CMK (cell line): ENCODE data around the gene ARRB1.
"Not testable (repeated sequence)": the region's sequence is repeated elsewhere in the genome, so short reads cannot be mapped to it uniquely, and the experiment has no call there.

Experiments used
- DNase-seq: peaks from one replicate; pipeline ENCODE4 v3.0.0-alpha.2; 2010; ENCODE audit warnings: low read depth

Gene ARRB1

DNA sequence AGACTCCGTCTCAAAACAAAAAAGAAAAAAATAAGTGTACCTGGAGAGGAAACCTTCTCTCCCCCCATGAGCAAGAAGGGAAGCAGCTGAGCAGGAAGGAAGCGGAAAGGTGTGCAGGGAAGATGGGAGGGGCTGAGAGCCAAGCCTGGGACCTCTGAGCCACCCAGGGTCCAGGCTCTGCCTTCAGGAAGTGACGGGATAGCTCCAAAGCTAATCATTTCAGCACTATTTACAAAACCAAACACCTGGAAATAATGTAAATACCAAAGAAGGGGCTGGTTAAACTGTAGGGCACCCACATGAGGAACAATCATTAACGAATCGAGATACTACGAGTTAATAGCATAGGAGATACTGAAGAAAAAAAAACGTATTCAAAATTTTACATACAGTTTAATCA is 27.9 kb downstream of the ARRB1 start:
- DNase-seq, result no peak

DNA sequence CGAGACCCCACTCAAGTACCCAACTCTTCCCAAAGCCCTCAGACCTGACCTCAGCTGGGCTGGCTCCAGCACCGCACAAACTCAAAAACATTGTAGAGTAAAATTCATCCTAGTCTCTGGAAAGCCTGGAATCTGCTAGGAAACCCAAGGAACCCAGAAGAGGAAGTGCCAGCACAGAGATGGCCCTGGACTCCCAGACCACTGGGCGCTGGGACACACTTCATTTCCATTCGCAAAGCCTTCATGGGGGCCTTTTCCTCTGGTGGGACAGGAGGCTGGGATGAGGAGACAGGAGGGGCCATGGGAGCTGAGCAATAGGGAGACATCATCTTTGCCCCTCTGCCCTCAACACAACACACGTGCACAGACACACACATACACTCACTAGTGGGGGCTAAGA is 30.8 kb downstream of the ARRB1 start:
- no peak for DNase-seq

DNA sequence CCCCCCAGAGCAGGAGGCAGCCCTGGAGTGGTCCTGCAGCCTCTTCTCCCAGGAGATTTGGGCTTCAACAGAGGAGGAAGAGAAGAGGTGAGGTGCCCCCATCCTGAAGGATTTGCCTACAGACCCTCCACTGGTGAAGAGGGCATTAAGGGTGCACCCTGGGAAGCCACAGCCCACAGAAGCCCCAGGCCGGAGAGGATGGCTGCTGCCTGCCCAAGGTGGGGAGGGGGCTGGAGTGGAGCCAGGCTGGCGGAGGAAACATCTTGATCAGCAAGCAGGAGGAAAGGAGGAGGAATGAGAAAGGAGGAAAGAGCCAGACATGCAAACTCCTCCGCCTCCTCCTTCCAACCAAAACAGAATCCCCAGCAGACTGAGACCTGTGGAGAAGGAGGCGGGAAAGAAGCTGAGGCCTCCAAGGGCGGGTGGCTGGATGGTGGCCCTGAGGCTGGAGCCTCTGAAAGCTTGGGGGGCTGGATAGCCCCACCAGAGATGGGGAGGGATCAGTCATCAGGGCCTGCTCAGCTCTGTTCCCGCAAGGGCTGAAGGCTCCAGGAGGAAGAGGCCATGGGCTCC is 31.3 kb downstream of the ARRB1 start:
- no peak for DNase-seq

DNA sequence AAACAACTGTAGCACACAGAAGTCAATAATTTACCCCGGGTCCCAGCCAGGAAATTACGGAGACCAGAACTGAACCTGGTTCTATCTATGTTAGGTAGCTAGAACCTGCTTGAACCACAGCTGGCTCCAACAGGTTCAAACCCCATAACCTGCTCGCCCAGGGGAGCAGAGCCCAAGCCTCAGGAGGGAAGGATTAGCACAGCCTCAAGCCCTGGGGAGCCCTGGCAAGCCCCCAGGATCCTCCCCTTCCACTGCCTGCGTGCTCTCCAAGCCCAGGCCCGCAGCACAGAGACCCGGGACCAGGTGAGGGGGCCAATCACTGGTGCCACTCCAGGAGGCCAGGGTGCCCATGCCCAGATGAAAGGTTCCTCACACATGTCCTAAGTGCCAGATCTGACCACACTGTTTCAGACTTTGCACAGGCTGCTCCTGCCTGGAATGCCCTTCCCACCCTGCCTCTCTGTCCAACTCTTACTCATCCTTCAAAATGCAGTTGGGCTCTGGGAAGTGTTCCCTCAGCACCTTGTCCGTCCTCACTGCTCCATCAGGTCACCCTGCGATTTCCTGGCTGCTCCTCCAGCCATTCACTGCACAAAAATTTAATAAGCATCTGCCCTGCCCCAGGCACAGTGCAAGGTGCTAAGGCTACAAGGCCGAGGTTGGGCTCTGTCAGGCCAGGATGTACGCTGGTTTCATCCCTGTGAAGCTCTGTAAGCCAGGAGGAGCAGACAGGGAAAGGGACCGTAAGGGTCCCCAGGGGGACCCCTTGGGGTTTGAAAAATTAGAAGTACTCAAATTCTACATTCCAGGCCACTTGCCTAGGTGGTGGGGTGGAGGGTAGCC is 32.2 kb downstream of the ARRB1 start:
- no peak for DNase-seq

DNA sequence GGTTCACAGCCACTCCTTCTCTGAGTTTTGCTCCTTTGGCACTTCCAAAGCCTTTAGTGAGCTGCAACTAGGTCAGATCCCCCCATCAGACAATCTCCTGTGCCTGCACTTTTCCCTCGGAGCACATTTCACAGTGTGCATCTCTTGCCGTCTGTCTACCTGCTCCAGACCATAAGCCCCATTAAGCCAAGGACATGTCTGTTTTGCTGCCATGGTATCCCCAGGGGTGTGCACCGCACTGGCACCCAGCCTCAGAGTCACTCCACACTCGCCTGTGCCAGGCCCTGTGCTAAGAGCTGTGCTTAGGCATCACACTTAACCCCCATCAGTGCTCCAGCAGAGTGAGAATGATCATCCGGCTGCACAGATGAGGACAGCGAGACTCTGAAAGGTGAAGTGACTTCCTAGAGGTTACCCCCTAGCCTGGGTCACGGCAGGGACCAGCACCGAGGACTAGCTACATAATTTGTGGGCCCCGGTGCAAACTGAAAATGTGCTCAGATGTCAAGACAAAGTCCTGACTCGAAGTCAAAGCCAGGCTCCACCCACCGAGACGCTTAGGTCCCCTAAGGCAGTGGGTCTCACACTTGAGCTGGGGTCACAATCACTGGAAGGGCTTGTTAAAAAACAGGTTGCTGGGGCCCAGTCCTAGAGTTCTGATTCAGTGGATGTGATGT is 33.9 kb downstream of the ARRB1 start:
- DNase-seq, result no peak

DNA sequence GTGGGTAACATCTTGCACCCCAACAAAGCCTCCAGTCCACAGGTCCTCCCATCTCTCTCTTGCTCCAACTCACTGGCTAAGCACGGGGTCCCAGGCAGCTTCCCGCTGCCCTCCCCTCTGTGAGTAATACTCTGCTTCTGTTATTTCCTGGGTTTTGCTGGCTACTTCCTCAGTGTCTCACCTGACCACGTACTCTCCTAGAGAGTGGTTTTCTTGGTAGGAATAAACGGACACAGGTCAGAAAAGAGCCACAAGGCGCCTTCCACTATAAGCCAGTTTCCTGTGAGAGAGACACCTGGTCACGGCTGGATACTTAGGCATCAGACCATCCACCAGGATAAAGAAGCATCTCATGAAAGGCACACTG is 36.0 kb downstream of the ARRB1 start:
- no peak for DNase-seq

DNA sequence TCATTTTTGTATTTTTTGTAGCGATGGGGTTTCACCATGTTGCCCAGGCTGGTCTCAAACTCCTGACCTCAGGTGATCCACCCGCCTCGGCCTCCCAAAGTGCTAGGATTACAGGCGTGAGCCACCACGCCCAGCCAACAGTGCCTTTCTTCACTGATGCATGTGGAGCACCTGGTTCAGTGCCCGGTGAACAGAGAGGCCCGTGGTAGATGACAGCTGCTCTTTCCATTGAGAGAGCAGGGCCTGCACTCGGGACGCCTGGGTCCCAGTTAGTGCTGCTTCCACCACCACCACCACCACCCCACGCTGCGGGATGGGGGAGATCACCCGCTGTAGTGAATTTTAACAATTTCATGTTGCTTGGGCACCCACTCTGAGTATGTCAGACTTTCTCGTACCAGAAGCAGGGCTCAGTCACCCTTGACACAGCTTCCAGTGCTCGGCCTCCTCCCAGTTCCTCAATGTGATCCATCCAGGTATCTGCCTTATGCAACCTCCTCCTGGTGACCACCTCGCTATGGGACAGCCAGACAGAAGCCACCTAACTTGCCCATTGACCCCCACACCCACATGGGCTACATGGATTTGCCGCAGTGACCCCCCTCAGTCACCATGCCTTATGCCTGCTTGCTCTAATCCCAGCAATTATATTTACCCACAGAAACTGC is 36.6 kb downstream of the ARRB1 start:
- DNase-seq, result no peak

DNA sequence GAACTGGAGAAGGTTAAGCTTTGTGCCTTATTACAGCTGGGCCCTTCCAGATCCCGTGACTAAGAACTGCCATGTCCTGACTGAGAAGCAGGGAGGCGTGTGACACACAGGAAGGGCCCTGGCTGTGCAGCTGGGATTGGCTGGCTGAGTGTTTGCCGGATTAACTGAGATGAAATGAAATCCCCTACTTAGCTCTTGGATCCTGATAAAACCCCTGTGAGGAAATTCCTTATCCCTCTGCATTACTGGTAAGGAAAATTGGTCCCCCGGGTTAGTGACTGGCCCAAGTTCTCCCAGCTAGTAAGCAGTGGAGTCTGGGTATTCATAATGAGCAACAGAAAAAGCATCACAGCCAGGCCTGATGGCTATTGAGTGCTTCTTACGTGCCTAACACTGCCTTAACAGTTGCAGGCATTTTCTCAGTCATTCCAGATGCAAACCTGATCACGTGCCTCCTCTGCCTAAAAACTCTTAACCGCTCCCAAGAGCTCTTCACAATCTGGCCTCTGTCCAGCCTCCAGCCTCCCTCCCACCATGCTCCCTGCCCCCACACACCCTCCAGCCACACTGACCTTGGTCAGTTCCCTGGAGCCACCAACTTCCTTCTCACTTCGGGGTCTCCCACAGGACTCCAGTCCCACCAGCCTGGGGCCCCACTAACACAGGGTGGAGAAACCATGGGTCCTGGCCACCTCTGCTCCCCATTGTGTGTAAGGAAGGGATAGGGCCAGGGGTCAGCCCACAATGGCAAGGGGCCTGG is 37.8 kb downstream of the ARRB1 start:
- no peak for DNase-seq

DNA sequence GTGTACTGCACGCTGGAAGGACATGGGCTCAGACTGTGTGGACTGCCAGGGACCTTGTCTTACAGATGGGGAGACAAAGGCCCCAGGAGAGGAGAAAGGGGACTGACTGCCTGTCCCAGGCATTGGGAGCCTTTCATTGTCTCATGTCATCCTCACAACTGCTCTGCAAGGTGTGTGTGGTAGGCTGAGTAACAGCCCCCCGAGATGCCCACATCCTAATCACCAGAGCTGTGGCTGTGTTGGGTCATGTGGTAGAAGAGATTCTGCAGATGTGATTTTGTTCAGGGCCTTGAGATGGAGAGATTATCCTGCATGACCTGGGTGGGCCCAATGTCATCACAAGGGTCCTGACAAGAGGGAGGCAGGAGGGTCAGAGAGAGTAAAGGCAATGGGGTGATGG is 39.1 kb downstream of the ARRB1 start:
- no peak for DNase-seq

DNA sequence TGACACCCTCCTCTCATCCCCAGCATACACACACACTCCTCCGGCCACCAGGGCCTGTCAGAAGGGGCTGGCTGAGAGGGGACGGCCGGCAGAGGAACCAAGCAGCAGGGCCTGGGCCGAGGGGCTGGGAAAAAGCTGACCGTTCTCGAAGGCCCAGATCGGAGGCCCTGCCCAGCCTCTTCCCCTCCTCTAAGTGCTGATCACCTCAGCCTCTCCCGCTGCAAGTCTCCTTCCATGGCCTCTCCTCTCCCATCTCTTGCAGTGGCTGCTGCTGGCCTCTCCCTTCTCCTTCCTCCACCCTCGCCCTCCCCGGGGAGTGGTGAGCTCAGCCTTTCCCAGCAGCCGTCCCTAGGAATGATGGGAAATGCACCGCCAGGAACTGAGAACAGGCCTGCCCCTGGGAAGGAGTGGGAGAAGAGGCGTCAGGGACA is 39.6 kb downstream of the ARRB1 start:
- DNase-seq, result no peak

DNA sequence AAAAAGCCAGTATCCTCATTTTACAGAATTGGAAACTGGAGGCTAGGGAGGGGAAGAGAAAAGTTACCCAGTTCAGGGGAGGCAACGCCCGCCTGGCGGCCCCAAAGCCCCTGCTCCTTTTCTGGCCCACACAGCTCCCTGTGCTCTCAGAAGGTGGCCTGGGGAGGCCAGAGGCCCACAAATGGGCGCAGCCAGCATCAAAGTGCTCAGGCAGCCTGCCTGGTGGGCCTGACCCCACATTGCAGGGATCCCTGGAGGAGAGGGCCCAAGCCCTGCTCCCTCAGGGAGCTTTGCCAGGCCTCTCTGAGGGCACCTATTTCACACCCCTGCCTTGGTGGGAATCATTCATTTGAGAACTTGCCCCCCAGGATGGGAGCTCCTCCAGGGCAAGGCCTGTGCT is 42.5 kb downstream of the ARRB1 start:
- DNase-seq, result no peak

DNA sequence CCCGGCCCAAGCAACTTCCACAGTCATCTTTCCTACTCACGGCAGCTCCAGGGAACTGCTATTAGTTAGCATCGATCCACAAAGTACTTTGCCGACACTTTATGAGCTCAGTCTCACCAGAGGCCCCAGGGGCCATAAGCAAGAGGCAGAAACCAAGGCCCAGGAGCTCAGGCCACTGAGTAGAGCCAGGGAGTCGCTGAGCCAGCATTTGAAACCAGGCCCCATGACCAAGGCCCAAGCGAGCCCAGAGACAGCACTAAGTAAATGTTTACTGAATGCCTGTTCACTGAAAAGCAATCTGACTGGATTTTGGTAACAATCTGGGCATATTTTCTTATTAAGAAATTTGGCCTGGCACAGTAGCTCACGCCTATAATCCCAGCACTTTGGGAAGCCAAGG is 43.3 kb downstream of the ARRB1 start:
- no peak for DNase-seq

DNA sequence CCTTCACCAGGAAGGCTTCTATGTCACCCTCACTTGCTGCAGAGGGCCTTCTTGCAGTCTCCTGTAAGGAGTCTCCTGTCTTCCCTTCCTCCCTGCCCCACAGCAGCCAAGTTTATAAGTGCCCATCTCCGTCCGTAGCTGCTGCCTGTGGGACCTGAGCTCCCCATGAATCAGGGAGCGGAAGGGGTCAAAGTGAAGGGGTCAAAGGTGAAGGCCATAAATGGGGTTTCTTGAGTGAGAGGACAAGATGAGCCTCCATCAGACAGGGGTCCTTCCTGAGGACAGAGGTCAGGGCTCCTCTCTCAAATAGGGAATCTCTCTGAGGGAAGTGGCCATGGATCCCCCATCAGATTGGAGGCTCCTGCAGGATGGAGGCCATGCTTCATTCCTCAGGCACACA is 44.4 kb downstream of the ARRB1 start:
- DNase-seq, result no peak

DNA sequence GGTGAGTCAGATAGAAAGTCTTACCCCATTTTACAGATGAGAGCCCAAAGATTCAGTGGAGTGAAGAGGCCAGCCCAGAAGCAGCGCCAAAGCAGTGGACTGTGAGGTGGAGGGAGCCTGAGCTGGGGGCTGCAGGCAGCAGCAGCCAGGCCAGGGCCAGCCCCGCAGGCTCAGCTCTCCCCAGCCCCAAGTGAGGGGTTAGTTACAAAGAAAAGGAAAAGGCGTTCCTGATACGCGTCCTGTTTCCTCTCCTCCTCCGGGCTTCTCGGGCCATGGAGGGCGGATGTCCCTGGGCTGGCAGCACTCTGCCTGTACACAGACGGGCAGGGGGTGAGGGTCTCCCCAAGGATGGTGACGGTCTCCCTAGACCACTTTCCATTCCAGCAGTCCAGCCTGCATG is 44.9 kb downstream of the ARRB1 start:
- DNase-seq, result no peak

DNA sequence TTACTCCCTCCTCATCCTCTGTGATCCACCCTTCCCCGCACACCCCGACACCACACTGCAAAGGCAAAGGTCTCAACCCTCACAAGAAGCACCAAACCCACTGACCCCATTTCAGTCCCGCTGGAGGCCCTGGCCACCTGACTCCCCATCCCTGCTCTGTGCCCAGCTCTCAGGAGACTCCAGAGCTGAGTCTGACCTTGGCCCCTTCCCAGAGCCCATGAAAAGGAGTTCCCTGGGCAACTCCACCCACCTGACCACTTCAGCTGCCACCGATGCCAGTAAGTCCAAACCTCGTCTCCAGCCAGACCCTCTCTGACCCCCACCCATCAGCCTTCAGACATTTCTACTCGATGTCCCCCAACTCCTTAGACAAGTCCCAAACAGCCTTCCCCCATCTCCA is 45.5 kb downstream of the ARRB1 start:
- DNase-seq, result no peak

DNA sequence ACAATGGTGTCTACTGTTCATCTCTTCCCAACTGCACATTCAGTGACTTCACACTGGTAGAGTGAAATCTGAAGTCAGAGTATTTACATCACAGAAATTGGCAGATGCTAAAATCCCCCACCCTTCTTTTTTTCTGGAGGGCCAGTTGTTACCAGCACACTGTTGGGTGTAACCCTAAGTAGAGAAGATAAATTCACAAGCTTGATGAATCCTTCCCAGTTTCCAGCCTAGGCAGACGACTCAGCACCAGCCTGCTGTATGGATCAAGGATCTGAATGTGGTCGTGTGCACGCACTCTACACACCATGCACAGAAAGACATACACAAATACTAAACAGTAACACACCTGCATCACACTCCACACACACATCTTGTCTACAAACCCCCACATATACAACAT is 46.0 kb downstream of the ARRB1 start:
- no peak for DNase-seq

DNA sequence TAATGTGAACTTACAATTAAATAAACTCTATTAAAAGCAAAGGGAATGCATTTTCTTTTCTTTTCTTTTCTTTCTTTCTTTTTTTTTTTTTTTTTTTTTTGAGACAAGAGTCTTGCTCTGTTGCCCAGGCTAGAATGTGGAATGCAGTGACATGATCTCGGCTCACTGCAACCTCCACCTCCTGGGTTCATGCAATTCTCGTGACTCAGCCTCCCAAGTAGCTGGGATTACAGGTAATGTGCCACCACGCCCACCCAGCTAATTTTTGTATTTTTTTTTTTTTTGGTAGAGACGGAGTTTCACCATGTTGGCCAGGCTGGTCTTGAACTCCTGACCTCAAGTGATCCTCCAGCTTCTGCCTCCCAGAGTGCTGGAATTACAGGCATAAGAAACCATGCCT is 46.5 kb downstream of the ARRB1 start:
- not testable (repeated sequence) for DNase-seq

DNA sequence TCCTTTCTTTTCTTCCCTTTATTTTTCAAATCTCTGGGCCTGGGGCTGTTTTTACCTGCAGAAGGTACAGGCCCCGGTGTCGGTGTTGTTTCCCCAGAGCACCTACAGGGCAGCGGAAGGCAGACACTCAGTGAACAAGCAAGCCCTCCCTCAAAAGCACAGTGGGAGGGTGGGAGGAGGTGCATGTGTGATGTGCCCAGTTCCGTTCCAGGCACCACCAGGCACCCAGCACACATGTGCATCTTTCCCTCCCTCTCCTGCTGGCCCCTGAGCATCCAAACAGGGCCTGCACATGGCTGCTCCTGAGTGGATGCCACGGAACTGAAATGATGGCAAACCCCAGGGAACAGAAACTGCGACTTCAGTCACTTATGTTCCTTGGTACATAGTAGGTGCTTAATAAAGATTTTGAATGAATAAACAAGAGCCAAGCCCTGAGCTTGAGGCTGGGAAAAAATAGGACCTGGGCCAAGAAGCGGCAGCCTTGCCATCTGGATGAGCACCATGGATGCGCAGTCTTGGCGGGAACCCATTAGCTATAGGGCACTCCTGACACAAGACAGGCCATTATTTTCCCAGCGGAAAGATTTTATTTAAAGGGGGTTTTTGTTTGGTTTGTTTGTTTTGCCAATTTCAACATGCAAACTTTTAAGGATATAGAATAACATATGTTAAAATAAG is 47.8 kb downstream of the ARRB1 start:
- no peak for DNase-seq

DNA sequence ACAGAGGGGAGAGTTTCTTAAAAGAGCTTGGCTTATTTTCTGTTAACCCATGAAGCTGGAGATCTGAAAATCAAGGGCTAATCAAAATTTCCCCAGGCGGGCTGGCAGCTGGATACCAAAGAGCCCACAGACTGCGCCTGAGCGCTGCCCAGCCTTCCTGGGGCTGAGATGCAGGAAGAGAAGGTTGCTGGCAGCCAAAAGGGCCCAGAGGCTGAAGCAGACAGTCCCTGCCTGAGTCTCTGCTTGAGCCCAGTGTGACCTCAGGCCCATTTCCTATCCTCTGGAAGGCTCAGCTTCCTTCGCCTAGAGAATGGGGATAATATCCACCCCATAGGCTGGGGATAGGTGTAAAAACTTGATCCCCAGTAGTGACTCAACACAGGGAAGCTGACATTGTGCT is 49.1 kb downstream of the ARRB1 start:
- no peak for DNase-seq

DNA sequence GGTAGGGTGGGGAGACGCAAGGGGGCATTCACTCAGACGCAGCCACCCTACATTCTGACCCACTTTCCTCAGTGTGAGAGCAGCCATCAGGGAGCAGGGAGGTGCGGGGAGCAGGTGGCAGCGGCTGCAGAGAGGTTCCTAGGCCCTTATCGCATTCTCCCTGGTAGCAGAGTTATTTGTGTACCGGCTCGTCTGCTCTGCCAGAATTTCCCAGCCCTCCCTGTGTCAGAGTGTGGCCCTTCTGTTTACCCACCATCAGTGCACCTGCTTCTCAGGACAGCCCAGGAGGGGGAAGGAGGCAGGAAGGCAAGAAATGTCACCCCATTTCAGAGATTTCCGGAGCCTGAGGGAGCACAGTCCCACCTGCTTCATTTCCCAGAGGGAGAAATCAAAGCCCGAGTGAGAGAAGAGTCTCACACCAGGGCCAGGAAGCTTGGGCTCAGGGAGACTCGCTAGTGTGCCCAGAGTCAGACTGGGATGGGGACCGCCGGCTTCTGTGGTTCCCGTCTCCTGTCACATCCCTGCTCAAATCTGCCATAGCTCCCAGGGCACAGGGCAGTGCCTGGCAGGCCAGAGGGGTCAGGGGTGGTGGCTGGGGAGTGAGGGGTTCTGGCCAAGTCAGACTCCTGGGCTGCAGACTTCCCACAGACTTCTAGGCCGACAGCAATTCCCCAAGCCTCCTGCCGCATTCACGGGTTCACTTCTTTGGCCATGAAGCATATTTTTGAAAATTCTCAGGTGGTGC is 49.7 kb downstream of the ARRB1 start:
- DNase-seq, result no peak

DNA sequence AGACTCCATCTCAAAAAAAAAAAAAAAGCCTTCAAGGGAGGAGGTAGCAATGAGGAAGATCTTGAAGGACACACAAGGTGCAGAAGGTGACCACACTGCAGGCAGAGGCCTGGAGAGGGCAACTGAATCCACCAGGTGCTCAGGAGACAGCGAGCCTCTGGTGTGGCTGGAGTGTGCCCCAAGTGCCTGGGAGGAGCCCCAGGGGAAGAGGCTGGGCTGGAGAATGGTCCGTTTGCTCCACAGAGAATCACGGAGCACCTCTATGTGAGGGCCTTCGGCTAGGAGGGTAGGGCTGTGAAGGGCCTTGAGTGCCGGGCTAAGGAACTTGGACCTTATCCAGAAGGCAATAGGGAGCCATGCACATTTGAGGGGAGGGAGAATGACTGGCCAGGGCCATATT is 50.3 kb downstream of the ARRB1 start:
- DNase-seq, result no peak
